Measurements from ENCODE around the gene SRSF3. TPM values are rescaled to one million over a fixed set of nuclear protein-coding genes. Genes with fewer than 3 reads are reported as not detected.
A peak's percentile ranks its signal among the peaks of the same experiment; 100 is the strongest.

Gene SRSF3
- total RNA-seq, 2 donors from 2014 or later, result 493 to 536 TPM

DNA sequence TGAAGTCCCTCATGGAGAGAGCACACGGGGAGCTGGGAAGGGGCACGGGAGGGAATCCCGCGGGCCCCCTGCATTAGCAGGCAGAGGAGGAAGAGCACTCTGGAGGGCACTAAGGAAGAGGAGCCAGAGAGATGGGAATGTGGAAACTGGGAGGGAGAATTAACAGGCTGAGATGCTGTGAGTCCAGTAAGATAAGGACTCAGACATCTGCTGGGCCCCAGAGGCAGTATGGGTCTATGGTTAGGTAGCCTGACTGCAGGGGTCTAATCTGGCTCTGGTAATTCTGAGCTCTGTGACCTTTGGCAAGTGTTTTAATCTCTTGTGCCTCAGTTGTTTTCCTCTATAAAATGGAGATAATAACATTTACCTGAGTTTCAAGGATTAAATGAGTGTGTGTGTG, 15.7 kb upstream of the SRSF3 start:
- no peaks in the 10 kb centered on the region for H3K36me3 ChIP-seq (ENCODE audit: control insufficient read depth, insufficient read depth, low read length)
- DNase-seq, result no peak
- no peaks in the 10 kb centered on the region for H3K27me3 Mint-ChIP-seq (ENCODE audit: insufficient read depth)
- H3K36me3 Mint-ChIP-seq (ENCODE audit: low read depth), result no peaks in the 10 kb centered on the region
- H3K4me1 ChIP-seq (ENCODE audit: control insufficient read depth, insufficient read depth, low read length), result peaks cover 4% of the 10 kb centered on the region
- H3K9ac ChIP-seq (ENCODE audit: extremely low read depth, low read length, poor library complexity, severe bottlenecking), result no peak overlapping the region
- H3K9me3 Mint-ChIP-seq, result no peaks in the 10 kb centered on the region
- TF ChIP-seq, protein P1, sequence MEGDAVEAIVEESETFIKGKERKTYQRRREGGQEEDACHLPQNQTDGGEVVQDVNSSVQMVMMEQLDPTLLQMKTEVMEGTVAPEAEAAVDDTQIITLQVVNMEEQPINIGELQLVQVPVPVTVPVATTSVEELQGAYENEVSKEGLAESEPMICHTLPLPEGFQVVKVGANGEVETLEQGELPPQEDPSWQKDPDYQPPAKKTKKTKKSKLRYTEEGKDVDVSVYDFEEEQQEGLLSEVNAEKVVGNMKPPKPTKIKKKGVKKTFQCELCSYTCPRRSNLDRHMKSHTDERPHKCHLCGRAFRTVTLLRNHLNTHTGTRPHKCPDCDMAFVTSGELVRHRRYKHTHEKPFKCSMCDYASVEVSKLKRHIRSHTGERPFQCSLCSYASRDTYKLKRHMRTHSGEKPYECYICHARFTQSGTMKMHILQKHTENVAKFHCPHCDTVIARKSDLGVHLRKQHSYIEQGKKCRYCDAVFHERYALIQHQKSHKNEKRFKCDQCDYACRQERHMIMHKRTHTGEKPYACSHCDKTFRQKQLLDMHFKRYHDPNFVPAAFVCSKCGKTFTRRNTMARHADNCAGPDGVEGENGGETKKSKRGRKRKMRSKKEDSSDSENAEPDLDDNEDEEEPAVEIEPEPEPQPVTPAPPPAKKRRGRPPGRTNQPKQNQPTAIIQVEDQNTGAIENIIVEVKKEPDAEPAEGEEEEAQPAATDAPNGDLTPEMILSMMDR (conservative IDR thresholded peaks at IDR 0.05), result no peak
- H3K27me3 ChIP-seq (ENCODE audit: control insufficient read depth, insufficient read depth, low read length, poor library complexity, severe bottlenecking), result no peaks in the 10 kb centered on the region
- H3K4me3 Mint-ChIP-seq, result no peak overlapping the region
- 91 to 95% methylated on average over 4 of the region's 4 CpGs for WGBS, 2 experiments (ENCODE audit: insufficient coverage in 1 of 2, insufficient read length in 1 of 2)
- no peak overlapping the region for H3K27ac ChIP-seq (ENCODE audit: low read depth, low read length)
- H3K27ac Mint-ChIP-seq, result no peak overlapping the region
- H3K9me3 ChIP-seq (ENCODE audit: control insufficient read depth, low read length), result no peaks in the 10 kb centered on the region
- peaks cover 13% of the 10 kb centered on the region for H3K4me1 Mint-ChIP-seq
- H3K4me3 ChIP-seq (ENCODE audit: low read length), result no peak overlapping the region

DNA sequence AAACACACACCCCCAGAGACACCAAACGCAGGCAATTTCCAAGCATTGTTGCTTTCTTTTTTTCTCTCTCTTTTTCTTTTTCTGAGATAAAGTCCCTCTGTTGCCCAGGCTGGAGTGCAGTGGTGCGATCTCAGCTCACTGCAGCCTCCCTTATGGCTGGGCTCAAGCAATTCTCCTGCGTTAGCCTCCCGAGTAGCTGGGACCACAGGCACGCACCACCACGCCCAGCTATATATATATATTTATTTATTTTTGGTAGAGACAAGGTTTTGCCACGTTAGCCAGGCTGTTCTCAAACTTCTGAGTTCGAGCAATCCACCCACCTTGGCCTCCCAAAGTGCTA, 14.0 kb upstream of the SRSF3 start:
- Mint-ChIP-seq H3K27me3 (ENCODE audit: insufficient read depth) (no peaks in the 10 kb centered on the region), H3K4me3 (no peak overlapping the region), H3K9me3 (no peaks in the 10 kb centered on the region), H3K36me3 (ENCODE audit: low read depth) (no peaks in the 10 kb centered on the region), H3K4me1 (peaks cover 13% of the 10 kb centered on the region), H3K27ac (no peak overlapping the region)
- H3K27ac ChIP-seq (ENCODE audit: low read depth, low read length), result peak overlapping the region; percentile 34
- TF ChIP-seq, protein P1 (conservative IDR thresholded peaks at IDR 0.05), result no peak
- H3K36me3 ChIP-seq (ENCODE audit: control insufficient read depth, insufficient read depth, low read length), result no peaks in the 10 kb centered on the region
- DNase-seq, result no peak
- no peak overlapping the region for H3K4me3 ChIP-seq (ENCODE audit: low read length)
- H3K9ac ChIP-seq (ENCODE audit: extremely low read depth, low read length, poor library complexity, severe bottlenecking), result peak overlapping the region; percentile 39
- H3K4me1 ChIP-seq (ENCODE audit: control insufficient read depth, insufficient read depth, low read length), result peaks cover 4% of the 10 kb centered on the region
- H3K9me3 ChIP-seq (ENCODE audit: control insufficient read depth, low read length), result no peaks in the 10 kb centered on the region
- H3K27me3 ChIP-seq (ENCODE audit: control insufficient read depth, insufficient read depth, low read length, poor library complexity, severe bottlenecking), result no peaks in the 10 kb centered on the region
- 84 to 87% methylated on average over 3 to 5 of the region's 8 CpGs for WGBS, 2 experiments (ENCODE audit: insufficient coverage in 1 of 2, insufficient read length in 1 of 2)

DNA sequence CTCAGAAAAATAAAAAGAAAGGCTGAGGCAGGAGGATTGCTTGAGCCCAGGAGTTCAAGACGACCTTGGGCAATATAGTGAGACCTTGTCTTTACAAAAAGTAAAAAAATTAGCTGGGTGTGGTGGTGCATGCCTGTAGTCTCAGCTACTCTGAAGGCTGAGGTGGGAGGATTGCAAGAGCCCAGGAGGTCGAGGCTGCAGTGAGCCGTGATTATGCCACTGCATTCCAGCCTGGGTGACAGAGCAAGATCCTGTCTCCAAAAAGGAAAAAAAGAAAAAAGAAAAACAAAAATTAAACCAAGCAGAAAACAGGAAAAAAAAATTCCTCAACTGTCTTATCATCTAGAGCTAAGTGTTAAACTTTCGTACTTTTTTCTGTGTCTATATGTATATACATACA, 12.4 kb upstream of the SRSF3 start:
- H3K36me3 Mint-ChIP-seq (ENCODE audit: low read depth), result no peaks in the 10 kb centered on the region
- Histone ChIP-seq H3K36me3 (ENCODE audit: control insufficient read depth, insufficient read depth, low read length) (no peaks in the 10 kb centered on the region), H3K9me3 (ENCODE audit: control insufficient read depth, low read length) (no peaks in the 10 kb centered on the region), H3K27ac (ENCODE audit: low read depth, low read length) (no peak overlapping the region), H3K4me1 (ENCODE audit: control insufficient read depth, insufficient read depth, low read length) (peaks cover 4% of the 10 kb centered on the region), H3K27me3 (ENCODE audit: control insufficient read depth, insufficient read depth, low read length, poor library complexity, severe bottlenecking) (no peaks in the 10 kb centered on the region), H3K4me3 (ENCODE audit: low read length) (no peak overlapping the region), H3K9ac (ENCODE audit: extremely low read depth, low read length, poor library complexity, severe bottlenecking) (no peak overlapping the region)
- H3K9me3 Mint-ChIP-seq, result no peaks in the 10 kb centered on the region
- WGBS, 2 experiments (ENCODE audit: insufficient coverage in 1 of 2, insufficient read length in 1 of 2), result 83 to 88% methylated on average over 3 of the region's 4 CpGs
- H3K4me3 Mint-ChIP-seq, result no peak overlapping the region
- peaks cover 13% of the 10 kb centered on the region for H3K4me1 Mint-ChIP-seq
- no peaks in the 10 kb centered on the region for H3K27me3 Mint-ChIP-seq (ENCODE audit: insufficient read depth)
- TF ChIP-seq, protein P1 (conservative IDR thresholded peaks at IDR 0.05), result no peak
- DNase-seq, result no peak
- no peak overlapping the region for H3K27ac Mint-ChIP-seq
